ENCODE data around the gene MYO15A.
"Not testable (repeated sequence)": the region's sequence is repeated elsewhere in the genome, so short reads cannot be mapped to it uniquely, and the experiment has no call there.

MYO15A gene

GRCh38 chr17:18185832-18186626 is 77.5 kb downstream of the MYO15A start:
- no peak for DNase-seq (ENCODE audit: low spot score)

GRCh38 chr17:18186627-18186982 is 78.0 kb downstream of the MYO15A start:
- DNase-seq (ENCODE audit: low spot score): peak; percentile 57

DNA sequence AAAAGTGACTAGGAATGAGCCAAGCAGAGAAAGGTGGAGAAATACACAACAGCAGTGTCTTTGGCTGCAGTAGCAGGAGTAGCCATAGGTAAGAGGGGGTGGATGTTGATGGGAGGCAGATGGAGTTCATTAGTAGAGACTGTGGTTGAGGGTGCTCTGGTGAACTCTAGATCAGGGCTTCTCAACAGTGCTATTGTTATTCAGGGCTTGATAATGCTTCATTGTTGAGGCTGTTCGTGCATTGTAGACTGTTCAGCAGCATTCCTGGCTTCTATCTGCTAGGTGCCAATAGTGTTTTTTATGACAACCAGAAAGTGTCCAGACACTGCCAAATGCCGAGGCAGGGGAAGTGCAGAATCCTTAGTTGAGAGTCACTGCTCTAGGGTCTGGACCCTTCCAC is 78.7 kb downstream of the MYO15A start:
- no peak for DNase-seq (ENCODE audit: low spot score)

DNA sequence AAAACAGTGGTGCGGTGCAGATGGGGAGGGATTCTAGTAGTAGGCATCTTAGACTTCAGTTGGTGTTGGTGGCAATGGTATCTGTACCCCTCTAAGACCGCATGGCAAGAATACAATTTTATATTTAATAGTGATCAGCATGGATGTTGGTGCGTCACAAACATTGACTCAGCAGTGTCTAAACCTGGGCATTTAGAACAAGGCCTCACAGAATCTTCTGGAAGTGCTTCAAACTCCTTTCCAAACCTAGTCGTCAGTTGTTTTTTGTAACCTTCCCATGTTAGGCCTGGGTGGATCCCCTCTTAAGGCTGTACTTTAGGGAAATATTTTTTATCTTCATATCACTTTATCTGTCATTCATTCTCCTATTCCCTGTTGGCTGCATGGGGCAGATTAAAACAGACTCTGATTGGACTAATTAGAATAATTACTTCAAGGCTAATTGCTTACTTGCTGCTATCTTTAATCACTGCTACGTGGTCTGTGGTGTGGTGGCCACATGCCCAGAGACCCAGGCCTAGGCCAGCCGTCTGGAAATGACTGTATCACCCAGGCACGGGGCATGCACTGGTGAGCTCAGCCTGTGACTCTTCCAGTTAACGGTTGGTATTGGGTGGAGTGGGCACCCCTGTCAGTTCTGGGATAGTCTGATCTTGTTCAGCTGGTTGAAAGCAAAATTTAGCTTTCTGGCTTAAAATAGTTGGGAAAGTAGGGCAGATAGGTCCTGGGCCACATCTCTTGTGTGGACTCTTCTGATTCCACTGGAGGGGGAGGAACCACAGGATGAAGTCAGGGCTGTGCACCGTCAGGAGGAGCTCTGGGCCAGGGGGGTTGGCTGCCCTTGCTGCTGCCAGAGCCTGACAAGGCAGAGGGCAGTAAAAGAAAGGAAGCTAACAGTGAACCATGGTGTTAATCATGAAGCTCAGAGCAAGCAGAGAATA is 79.5 kb downstream of the MYO15A start:
- DNase-seq (ENCODE audit: low spot score): peak; percentile 65

DNA sequence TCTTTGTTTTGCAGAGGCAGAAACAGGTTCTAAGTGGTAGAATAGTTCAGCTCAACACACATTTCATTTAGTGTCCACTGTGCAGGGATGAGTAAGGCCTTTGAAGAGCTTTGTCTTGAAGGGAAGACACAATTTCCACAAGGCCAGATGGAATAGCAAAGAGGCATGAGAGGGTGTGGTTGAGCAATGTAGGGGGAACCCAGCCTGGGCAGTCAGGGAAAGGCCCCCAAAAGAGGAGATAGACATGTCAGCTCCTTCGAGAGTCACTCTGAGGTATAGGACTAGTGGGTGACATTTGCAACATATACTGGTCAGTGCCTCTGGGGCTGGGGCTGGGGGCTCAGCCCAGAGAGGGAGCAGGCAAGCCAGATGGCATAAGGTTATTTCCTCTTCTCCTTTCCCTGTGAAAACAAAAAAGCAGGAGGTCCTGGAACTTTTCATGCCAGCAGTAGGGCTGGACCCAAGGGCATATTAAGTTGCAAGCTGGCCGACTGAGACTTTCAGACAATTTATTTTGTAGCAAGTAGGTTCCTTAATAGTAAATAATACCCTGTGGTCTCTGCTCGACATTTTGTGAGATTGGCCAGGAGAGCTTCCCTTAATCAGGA is 82.2 kb downstream of the MYO15A start:
- DNase-seq (ENCODE audit: low spot score): no peak

- DNase-seq (ENCODE audit: low spot score): no peak
Measured at GRCh38 chr17:18191236-18191667, 82.7 kb downstream of the MYO15A start.

GRCh38 chr17:18191967-18192366 is 83.4 kb downstream of the MYO15A start:
- peak; percentile 42 for DNase-seq (ENCODE audit: low spot score)

DNA sequence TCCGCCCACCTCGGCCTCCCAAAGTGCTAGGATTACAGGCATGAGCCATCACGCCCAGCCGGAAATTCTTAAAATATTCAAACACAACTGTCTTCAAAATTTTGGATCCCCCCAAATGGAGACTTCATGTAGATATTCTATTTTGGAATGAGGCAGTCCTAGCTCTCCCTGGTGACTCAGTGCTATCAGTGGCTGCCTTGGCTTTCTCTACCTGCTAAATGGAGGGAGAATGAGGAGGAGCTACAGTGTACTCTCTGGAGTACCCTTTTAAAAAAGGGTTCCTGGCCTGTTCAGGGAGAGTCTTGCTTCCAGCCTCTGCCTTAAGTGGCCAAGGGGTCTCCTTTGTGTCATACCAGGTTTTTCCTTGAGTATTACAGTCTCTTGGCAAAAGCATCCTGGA is 85.8 kb downstream of the MYO15A start:
- no peak for DNase-seq (ENCODE audit: low spot score)

GRCh38 chr17:18194804-18195203 is 86.2 kb downstream of the MYO15A start:
- no peak for DNase-seq (ENCODE audit: low spot score)

GRCh38 chr17:18195246-18195645 is 86.7 kb downstream of the MYO15A start:
- DNase-seq (ENCODE audit: low spot score): no peak

GRCh38 chr17:18197535-18198194 is 89.1 kb downstream of the MYO15A start:
- no peak for DNase-seq (ENCODE audit: low spot score)

- no peak for DNase-seq (ENCODE audit: low spot score)
Measured at GRCh38 chr17:18198530-18198929, 90.0 kb downstream of the MYO15A start.

DNA sequence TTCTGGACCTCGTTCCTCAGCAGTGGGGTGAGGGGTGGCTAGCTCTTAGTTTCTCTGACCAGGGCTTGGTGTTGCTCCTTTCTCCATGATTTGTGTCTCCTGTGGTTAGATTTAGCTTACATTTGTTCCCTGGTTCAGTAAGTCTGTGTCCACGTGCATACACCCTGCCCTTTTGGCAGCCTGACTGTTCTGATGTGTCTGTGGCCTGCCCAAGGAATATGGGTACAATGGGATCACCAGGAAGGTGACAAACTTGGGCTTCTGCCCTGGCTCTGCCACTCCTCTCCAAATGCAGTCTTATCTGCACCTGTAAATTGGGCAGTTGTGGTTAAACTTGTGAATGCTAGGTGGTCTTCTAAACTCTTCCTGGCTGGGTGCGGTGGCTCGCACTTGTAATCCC is 92.6 kb downstream of the MYO15A start:
- no peak for DNase-seq (ENCODE audit: low spot score)

DNA sequence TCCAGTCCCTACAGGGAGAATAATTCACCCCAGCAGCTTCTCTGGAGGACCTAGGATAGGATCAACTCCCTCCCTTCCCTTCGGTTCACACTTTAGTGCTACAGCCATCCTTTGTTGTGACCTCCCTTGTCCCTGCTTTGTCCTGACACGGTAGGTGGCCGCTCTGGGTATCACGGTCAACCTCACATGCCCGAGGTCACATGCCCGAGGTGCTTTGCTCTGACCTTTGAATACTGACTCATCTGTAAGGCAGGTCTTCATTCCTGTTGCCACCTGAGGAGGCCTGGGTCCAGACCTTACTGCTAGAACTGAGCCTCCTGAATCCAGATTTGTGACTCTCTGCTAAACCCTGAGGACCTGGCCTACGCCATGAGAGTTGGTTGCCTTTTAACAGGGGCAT is 94.8 kb downstream of the MYO15A start:
- no peak for DNase-seq (ENCODE audit: low spot score)

- DNase-seq (ENCODE audit: low spot score): no peak
Measured at GRCh38 chr17:18205861-18206260, 97.3 kb downstream of the MYO15A start.

DNA sequence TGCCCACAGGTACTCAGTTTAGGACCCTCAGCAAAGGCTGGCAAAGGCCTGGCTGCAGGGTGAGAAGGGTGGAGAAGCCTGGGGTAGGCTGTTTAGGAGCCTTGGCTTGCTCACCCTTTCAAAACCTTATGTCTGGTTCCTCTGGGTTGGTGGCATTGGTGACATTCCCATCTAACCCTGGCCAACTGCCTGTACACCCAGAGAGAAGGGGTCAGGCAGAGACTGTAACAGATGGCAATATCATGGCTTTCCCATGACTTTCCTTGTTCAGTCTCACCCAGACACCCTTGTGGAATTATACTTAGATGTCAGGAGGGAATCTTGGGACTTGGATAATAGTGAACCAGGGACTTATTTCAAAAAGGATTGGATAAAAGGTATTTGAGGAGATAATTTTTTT is 98.4 kb downstream of the MYO15A start:
- DNase-seq (ENCODE audit: low spot score): no peak

GRCh38 chr17:18208092-18208491 is 99.5 kb downstream of the MYO15A start:
- DNase-seq (ENCODE audit: low spot score): no peak

- no peak for DNase-seq (ENCODE audit: low spot score)
Measured at GRCh38 chr17:18213666-18214270, 105.2 kb downstream of the MYO15A start.

DNA sequence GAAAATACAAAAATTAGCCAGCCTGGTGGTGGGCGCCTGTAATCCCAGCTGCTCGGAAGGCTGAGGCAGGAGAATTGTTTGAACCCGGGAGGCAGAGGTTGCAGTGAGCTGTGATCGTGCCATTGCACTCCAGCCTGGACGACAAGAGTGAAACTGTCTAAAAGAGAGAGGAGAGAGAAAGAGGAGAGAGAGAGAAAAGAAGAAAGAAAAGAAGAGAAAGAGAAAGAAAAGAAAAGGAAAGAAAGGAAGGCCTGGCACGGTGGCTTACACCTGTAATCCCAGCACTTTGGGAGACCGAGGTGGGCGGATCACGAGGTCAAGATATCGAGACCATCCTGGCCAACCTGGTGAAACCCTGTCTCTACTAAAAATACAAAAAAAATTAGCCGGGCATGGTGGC is 108.3 kb downstream of the MYO15A start:
- DNase-seq (ENCODE audit: low spot score): not testable (repeated sequence)

GRCh38 chr17:18217412-18218015 is 109.0 kb downstream of the MYO15A start:
- DNase-seq (ENCODE audit: low spot score): peak; percentile 88

GRCh38 chr17:18218756-18219415 is 110.3 kb downstream of the MYO15A start:
- peak; percentile 62 for DNase-seq (ENCODE audit: low spot score)

Measured in GM03348 (cell line).